ENCODE measurements around the gene EPHB4.

- TF ChIP-seq POLR2A (IDR thresholded peaks at IDR 0.05), result no peak
- TF ChIP-seq, protein P1, sequence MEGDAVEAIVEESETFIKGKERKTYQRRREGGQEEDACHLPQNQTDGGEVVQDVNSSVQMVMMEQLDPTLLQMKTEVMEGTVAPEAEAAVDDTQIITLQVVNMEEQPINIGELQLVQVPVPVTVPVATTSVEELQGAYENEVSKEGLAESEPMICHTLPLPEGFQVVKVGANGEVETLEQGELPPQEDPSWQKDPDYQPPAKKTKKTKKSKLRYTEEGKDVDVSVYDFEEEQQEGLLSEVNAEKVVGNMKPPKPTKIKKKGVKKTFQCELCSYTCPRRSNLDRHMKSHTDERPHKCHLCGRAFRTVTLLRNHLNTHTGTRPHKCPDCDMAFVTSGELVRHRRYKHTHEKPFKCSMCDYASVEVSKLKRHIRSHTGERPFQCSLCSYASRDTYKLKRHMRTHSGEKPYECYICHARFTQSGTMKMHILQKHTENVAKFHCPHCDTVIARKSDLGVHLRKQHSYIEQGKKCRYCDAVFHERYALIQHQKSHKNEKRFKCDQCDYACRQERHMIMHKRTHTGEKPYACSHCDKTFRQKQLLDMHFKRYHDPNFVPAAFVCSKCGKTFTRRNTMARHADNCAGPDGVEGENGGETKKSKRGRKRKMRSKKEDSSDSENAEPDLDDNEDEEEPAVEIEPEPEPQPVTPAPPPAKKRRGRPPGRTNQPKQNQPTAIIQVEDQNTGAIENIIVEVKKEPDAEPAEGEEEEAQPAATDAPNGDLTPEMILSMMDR (IDR thresholded peaks at IDR 0.05), result no peak
Measured at GRCh38 chr7:100806276-100806675, 21.0 kb downstream of the EPHB4 start.

Measured in adrenal gland (tissue), 5 donors.